SJSA1 (cell line): Measurements from ENCODE around the gene PRXL2B. TPM values are rescaled to one million over a fixed set of nuclear protein-coding genes. Genes with fewer than 3 reads are reported as not detected.
"Not testable (repeated sequence)": the region's sequence is repeated elsewhere in the genome, so short reads cannot be mapped to it uniquely, and the experiment has no call there.

Experiments
- DNase-seq, 2 experiments: peaks; one replicate each; pipeline ENCODE4 v3.0.0-alpha.2; 2015 to 2020; ENCODE audit warnings: low spot score in 2 of 2, low read depth in 1 of 2
- H3K27ac ChIP-seq: fragments of 250-450 bp; sonication (Bioruptor Pico); 2 replicates; pipeline ENCODE4 v1.5.1; 2020; ENCODE audit warnings: mild to moderate bottlenecking, moderate library complexity
- H3K27me3 ChIP-seq: fragments of 250-450 bp; sonication (Bioruptor Pico); replicated peaks from 2 replicates; pipeline ENCODE4 v1.5.1; 2020; ENCODE audit warnings: mild to moderate bottlenecking, moderate library complexity
- H3K36me3 ChIP-seq: fragments of 250-450 bp; sonication (Bioruptor Pico); 2 replicates; pipeline ENCODE4 v1.5.1; 2020; ENCODE audit warnings: mild to moderate bottlenecking
- H3K4me1 ChIP-seq: fragments of 250-450 bp; sonication (Bioruptor Pico); replicated peaks from 2 replicates; pipeline ENCODE4 v1.6.1; 2021; ENCODE audit warnings: mild to moderate bottlenecking
- H3K4me3 ChIP-seq: fragments of 250-450 bp; sonication (Bioruptor Pico); 2 replicates; pipeline ENCODE4 v1.5.1; 2020; ENCODE audit warnings: mild to moderate bottlenecking
- H3K9me3 ChIP-seq: fragments of 250-450 bp; sonication (Bioruptor Pico); replicated peaks from 2 replicates; pipeline ENCODE4 v1.5.1; 2020; ENCODE audit warnings: mild to moderate bottlenecking
- total RNA-seq: library from RNA; depleted of rRNA; stranded (reverse); fragments of >200 nt; shearing (Covaris generic); gene quantifications from 2 replicates; pipeline ENCODE4 v1.2.3, GENCODE V29; 2014

PRXL2B gene
- total RNA-seq, 1 experiment from 2014 or later = 15.2 TPM

DNA sequence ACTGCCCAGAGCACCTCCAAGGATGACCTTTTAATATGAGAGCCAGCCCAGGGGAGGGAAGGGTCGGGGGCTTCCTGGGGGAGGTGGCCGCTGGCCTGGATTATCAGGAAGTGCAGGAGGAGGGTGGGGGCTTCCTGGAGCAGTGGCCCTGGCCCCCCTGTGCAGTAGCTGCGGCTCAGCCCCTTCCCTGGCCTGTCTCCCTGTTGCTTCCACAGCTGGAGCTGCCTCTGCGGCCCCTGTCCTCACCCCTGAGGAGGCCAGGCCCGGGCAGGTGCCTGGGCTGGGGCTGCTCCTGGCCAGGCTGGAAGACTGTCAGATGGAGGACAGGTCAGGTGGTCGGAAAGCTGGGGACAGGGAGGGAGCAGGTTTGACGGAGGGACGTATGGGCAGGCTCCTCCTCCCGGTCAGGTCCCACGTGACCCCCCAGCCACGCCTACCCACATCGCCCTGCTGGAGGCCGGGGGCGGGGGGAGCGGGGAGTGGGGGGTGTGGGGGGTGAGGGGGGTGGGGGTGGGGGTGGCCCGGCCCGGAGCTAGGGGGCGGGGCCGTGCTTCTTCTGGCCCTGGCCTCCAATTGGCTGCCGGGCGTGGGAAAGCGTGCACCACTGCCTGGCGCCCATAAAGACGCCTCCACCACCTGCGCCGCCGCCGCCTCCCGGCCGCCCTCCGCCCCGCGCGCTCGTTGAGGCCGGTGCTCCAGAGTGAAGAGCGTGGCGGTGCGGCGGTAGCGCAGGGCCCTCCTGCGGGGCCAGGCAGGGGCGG is 40.6 kb upstream of the PRXL2B start:
- peaks cover 40% of the 10 kb centered on the region for H3K4me1 ChIP-seq
- DNase-seq = peak in 1 of 2 experiments; percentile 86
- no peaks in the 10 kb centered on the region for H3K27me3 ChIP-seq
- no peaks in the 10 kb centered on the region for H3K9me3 ChIP-seq
- H3K4me3 ChIP-seq = peak overlapping the region; percentile 39
- no peaks in the 10 kb centered on the region for H3K36me3 ChIP-seq
- H3K27ac ChIP-seq = peak overlapping the region; percentile 2; the same call in 1 of the 2 replicates

DNA sequence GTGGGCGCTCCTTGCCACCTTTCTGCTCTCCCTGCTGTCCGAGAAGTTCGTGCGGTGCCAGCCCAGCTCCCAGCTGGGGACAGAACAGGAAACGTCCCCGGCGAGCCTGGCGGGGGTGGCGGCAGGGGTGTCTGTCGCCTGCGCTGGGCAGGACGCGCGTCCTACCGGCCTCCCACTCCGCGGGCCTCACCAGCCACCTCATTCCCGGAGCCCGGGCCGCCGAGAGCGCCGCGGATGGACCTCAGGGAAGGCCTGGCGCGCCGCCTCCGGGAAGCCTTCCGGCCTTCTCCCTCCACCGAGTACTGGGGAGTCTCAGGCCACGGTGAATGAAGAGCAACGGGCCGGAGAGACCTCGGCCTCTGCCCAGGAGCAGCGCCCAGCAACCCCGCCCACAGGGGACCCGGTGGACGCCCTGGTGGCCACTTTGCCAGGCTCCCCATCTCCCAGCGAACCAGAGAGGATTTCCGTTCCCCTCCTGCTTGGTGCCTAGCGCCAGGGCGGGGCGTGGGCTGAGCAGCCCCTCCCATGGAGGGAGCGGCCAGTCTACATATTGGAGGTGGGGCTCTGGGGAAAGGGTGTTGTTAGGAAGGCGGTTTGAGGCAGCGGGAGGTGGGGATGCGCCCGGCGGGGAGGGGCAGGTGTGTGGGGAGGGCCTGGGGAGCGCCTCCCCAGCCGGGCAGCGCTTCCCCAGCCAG is 39.9 kb upstream of the PRXL2B start:
- Histone ChIP-seq H3K27me3 (no peaks in the 10 kb centered on the region), H3K4me3 (peak overlapping the region; percentile 39), H3K27ac (peak overlapping the region; percentile 2; the same call in 1 of the 2 replicates), H3K36me3 (no peaks in the 10 kb centered on the region), H3K4me1 (peaks cover 40% of the 10 kb centered on the region), H3K9me3 (no peaks in the 10 kb centered on the region)
- DNase-seq = peak; percentile 61 to 80

DNA sequence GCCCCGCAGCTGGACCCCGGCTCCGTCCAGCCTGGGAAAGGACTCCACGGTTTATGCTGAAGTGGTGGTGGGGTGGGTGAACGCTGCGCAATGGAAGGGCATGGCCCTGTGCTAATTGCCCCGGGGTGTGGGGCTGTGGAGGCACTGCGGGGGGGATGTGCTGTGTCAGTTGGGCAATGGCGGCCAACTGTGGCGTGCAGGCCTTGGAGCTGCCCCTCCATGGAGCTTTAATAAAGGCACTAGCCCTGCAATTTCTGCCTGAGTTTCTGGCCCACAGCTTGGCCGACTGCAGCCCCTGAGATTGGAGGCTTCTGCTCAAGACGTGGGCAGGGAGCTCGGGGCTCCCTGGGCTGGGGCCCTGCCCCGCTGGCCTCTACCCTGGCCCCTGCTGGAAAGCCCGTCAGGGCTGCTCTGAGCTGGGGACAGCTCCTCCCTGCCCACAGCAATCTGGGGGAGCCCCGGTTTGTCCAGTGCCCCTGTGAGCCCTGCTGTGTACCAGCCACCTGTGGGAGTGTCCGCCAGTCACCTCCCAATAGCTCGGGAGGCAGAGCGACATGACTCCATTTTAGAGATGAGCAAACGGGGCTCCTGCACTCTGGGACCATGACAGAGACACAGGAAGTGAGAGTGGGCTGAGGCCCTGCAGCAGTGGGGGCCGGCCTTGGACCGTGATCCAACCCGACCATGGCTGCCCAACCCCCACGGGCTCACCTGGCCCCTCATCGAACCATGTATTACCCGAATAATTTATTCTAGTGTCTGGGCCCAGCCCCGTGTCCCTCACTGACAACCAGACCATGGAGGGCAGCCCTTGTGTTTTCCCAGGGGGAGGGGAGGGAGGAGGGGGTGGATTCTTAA is 39.1 kb upstream of the PRXL2B start:
- Histone ChIP-seq H3K27ac (no peak overlapping the region), H3K27me3 (no peaks in the 10 kb centered on the region), H3K36me3 (no peaks in the 10 kb centered on the region), H3K4me3 (peak overlapping the region; percentile 39), H3K9me3 (no peaks in the 10 kb centered on the region), H3K4me1 (peaks cover 40% of the 10 kb centered on the region)
- no peak for DNase-seq

DNA sequence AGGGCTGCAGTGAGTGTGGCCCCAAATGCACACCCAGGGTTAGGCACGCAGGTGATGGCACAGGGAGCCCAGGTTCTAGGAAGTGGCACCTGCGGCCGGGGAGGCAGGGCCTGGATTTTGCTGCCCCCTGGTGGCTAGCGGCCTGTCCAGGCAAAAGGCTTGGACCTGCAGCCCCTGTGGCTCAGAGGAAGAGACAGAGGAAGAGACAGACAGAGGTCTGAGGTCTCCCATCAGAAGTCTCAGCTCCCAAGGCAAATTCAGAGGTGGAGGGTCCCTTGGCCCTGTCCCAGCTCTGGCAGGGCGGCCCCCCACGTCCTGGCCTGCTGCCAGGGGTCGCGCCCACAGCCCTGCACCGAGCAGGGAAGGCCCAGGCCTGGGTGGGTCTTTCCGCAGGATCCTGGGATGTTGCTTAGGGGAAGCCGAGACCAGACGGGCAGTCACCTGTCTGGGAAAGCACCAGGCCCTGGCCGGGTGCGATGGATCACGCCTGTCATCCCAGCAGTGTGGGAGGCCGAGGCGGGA is 38.4 kb upstream of the PRXL2B start:
- no peak overlapping the region for H3K4me3 ChIP-seq
- H3K9me3 ChIP-seq = no peaks in the 10 kb centered on the region
- peaks cover 40% of the 10 kb centered on the region for H3K4me1 ChIP-seq
- DNase-seq = peak; percentile 62 to 76
- no peaks in the 10 kb centered on the region for H3K36me3 ChIP-seq
- 0 out of 2 replicates have a peak overlapping the region, but pooled peaks have one; percentile 4 for H3K27ac ChIP-seq
- H3K27me3 ChIP-seq = no peaks in the 10 kb centered on the region

DNA sequence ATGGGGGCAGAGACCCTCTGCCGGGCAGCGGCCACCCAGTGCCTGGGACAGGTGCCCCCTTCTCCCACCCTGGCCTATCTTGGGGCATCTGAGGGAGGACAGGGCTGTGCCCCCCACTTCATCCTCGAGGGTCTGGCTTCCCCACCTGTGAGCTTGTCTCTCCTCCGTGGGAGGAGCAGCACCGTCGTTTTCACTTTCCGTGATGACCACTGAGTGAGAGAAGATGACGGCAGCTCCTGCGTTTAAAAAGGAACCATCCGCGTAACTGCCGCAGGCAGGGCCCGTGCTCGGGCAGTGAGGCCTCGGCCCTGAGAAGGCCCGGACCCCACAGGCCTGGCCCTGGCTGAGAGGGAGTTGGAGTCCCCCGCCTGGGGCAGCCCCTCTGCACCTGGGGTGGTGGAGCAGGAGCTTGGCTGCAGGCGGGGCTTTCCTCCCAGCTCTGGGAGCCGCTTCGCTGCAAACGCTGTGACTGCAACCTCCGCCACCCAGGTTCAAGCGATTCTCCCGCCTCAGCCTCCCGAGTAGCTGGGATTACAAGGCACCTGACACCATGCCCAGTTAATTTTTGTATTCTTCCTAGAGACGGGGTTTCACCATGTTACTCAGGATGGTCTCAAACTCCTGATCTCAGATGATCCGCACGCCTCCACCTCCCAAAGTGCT is 37.1 kb upstream of the PRXL2B start:
- peaks cover 29% of the 10 kb centered on the region for H3K4me1 ChIP-seq
- not testable (repeated sequence) for H3K4me3 ChIP-seq, H3K9me3 ChIP-seq, H3K27me3 ChIP-seq, DNase-seq, H3K27ac ChIP-seq, H3K36me3 ChIP-seq

DNA sequence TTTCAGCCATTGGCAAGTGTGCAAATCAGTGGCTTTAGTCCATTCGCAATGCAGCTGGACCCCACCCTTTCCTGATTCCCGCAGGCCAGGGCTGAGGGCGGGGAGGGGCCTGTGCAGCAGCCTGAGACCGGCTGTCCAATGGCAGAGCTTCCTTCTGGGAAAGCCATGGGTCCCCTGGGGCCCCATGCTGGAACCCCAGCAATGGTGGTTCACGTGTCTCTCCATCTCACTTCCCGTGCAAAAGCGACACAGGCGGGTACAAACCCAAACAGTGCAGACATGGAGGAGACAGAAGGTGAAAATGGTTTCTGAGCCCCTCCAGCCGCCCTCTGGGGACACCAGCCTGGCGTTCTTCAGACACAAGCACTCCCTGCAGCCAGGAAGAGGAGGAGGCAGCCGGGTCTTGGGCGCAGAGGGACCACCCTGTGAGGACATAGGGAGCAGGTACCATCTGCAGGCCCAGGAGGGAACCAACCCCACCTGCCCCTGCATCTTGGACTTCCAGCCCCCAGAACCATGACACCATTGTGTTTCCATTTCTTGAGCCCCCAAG is 36.2 kb upstream of the PRXL2B start:
- H3K4me1 ChIP-seq = peaks cover 28% of the 10 kb centered on the region
- H3K9me3 ChIP-seq, H3K36me3 ChIP-seq, H3K27ac ChIP-seq, DNase-seq, H3K4me3 ChIP-seq, H3K27me3 ChIP-seq: not testable (repeated sequence)

DNA sequence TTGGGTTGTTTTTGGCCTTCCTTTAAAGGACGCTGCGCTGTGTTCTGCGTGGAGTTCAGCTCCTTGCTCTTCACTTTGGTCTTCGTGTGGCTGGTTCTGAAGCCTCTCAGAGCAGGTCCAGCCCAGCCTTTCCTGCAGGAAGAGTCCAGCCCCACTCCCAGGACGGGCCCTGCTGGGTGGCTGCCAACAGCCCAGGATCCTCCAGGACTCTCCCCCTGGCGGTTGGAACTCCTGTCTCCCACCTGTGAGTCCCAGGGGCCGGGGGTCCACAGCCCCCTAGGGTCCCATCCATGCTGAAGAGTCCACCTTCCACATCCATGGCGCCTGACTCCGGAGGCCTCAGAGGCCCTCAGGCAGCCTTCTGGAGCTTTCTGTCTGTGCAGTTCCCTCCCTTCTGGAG is 35.0 kb upstream of the PRXL2B start:
- H3K27me3 ChIP-seq, H3K4me3 ChIP-seq, H3K9me3 ChIP-seq, DNase-seq, H3K27ac ChIP-seq, H3K36me3 ChIP-seq: not testable (repeated sequence)
- H3K4me1 ChIP-seq = peaks cover 34% of the 10 kb centered on the region

DNA sequence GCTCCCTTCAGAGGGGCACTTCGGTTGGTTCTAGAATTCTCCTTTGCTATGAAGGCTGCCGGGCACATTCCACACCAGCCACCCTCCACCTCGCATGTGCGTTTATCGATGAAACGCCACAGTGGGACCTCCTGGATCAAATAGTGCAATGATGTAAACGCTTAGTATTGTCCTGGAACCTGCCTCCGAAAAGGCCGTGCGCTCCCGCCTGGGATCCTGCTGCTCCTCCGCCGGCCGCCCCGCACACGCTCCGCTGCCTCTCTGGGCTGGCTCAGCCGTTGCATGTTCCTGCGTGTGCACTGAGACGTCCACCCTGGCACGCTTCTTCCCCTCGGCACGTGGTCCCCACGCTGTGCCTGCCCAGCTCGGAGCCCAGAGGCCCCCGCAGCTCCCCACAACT is 34.4 kb upstream of the PRXL2B start:
- Histone ChIP-seq H3K9me3 (no peaks in the 10 kb centered on the region), H3K4me3 (no peak overlapping the region), H3K36me3 (no peaks in the 10 kb centered on the region), H3K27ac (no peak overlapping the region), H3K4me1 (peaks cover 31% of the 10 kb centered on the region), H3K27me3 (no peaks in the 10 kb centered on the region)
- no peak for DNase-seq

DNA sequence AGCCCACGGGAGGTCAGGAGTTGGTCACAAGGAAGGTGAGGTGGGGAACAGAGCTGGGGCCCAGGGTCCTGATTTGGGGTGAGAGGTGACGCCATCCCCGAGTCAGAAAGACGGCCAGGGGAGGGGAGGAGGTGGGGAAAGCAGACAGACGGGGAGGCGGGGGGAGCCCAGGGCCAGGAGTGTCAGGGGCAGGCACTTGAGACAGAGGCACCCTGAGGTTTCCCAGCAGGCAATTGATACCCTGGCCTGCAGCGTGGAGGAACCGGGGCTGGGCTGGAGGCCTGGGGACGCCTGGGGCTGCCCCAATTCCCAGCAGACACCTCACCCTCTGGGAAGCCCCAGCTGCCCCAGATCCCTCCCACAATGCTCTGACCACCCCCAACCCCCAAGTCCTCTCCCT is 33.5 kb upstream of the PRXL2B start:
- H3K27me3 ChIP-seq, H3K9me3 ChIP-seq, DNase-seq, H3K36me3 ChIP-seq, H3K4me3 ChIP-seq, H3K27ac ChIP-seq: not testable (repeated sequence)
- H3K4me1 ChIP-seq = peaks cover 26% of the 10 kb centered on the region

DNA sequence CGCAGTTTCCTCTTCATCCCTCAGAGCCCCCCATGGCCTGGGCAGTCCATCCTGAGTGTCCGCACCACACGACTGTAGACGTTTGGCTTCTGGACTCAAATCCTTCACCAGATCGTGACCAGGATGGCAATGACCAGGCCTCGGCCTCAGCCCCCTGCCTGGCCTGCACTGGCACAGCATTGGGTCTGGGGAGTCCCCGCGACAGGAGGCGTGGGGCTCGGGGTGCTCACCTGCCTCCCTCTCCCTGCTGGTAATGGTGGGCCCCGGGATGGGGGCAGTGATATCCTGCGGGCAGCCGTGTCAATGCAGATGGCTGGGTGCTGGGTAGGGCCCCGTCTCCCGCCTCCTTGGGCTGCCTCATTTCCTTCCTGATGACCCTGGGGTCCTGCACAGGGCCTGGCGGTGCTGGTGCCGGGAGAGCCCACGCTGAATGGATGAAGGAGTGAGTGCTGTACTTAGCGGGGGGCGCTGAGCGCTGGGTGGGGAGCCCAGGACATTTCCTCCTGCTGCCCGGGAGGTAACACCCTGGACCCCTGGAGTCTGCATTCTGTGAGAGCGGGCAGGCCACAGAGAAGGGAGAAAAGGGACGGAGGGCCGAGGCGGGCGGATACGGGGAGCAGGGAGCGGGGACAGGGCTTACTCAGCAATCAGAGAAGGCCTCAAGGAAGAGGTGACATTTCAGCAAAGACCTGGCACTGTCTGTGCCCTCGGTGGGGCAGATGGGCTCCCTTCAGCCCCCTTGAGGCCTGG is 32.5 kb upstream of the PRXL2B start:
- Histone ChIP-seq H3K36me3 (no peaks in the 10 kb centered on the region), H3K4me3 (no peak overlapping the region), H3K27me3 (no peaks in the 10 kb centered on the region), H3K27ac (no peak overlapping the region), H3K4me1 (peaks cover 16% of the 10 kb centered on the region), H3K9me3 (no peaks in the 10 kb centered on the region)
- DNase-seq = no peak

DNA sequence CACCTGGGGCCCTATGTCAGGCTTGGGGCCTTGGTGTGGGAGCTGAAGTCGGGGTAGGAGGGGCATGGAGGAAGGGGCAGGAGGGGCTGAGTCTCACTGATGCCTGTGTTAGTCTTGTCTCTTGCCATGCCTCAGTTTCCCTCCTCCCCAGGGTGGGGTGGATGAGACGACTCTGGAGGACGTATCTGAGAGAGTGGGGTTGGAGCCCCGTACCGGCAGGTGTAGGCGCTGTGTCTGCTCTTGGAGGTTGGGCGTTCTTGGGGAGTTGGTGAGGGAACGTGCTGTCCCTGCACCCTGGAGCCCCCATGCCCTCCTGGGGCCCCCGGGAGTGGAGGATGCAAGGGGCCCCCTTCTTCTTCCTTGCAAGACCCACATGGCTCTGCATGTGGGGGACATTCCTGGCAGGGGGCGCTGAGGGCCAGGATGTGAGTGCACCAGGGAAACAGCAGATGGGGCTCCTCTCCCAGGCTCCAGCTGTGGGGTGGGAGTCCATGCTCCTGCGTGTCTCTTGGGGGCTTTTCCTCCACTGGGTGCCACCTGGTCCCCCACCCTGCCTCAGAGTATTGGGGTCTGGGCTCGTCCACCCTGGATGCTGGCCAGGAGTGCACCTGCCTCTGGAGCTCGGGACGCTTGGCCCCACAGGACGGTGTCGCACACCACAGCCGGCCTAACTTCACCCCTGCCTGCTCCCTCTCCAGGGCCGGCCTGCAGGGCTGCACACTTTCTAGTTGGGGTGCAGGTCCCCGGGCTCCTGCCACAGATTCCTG is 31.8 kb upstream of the PRXL2B start:
- peaks cover 14% of the 10 kb centered on the region for H3K4me1 ChIP-seq
- H3K36me3 ChIP-seq = no peaks in the 10 kb centered on the region
- no peaks in the 10 kb centered on the region for H3K9me3 ChIP-seq
- DNase-seq = no peak
- H3K4me3 ChIP-seq = no peak overlapping the region
- H3K27me3 ChIP-seq = no peaks in the 10 kb centered on the region
- no peak overlapping the region for H3K27ac ChIP-seq
